Measurements from ENCODE around the gene SPATA13. TPM values are rescaled to one million over a fixed set of nuclear protein-coding genes. Genes with fewer than 3 reads are reported as not detected.

The SPATA13 gene
- total and polyA plus RNA-seq, 2 experiments from 2014 or later, result 2.4 to 4.6 TPM

DNA sequence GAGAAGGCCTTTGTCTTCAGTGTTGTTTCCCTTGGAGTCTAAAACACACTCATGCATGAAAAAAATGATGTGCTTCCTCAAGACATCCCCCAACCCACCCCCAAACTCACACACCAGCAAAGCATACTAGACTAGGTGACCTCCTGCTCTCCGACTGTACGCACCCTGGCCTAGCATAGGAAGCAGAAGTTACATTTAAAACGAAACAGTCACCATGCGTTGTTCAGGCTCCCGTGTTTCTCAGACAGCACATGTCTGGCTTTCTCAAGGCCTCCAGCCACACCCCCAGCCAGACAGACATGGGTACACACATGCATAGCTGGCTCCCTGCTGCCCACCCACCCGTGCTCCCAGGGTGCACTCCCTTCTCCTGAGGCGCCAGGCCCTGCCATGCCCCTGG, 120.2 kb downstream of the SPATA13 start:
- no peak for DNase-seq
- H3K4me2 ChIP-seq (ENCODE audit: unreplicated experiment), result no peak overlapping the region

DNA sequence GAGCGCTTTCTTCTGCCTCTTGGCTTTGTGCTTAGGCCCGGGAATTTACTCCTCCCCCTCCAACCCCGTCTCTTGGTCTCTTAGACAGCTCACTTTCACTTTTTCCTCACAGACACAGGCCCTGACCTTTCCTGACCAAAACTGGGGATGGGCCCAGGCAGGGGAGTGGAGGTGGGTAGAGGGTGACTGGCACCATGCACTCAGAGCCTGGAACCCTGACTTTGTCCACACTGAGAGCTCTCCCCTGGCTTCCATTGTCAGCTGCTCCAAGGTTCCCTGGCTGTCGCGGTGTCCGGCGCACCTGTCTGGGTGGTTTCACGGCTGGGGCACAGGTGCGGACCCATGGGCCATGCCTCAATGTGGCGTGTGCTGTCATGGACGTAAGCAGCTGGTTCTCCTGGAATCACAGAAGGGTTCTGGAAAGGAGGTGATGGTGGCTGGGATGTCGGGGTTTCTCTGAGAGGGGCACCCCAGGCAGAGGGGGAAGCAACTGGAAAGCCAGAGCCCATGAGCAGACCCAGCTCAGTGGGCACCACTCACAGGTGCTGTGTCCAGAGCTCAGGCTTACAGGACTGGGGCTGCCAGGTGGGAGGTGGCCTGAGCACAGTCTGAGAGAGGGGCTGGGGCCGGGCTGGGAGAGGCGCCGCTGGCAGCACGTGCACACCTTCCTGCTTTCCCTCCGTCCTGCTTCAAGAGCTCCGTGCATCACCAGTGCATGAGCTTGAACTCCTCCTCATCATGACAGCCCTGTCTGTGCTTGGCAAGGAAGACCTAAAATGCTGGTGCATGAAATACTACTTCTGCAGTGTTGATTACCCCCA, 120.9 kb downstream of the SPATA13 start:
- in situ Hi-C loops (cut with MboI), result no loop called here
- no peaks in the 10 kb centered on the region for H3K79me2 ChIP-seq (ENCODE audit: insufficient read depth)
- H3K9me3 ChIP-seq (ENCODE audit: low read depth), result no peaks in the 10 kb centered on the region
- no peak overlapping the region for H3K9ac ChIP-seq
- H4K20me1 ChIP-seq (ENCODE audit: insufficient read depth), result no peaks in the 10 kb centered on the region
- no peaks in the 10 kb centered on the region for H3K4me1 ChIP-seq (ENCODE audit: insufficient read depth)
- WGBS, 2 experiments (ENCODE audit: low coverage in 1 of 2, low lambda C conversion rate in 2 of 2, missing lambda C conversion rate in 2 of 2), result 96 to 97% methylated on average over 18 of the region's 18 CpGs
- H3K4me2 ChIP-seq (ENCODE audit: unreplicated experiment), result no peak overlapping the region
- H3K9me2 ChIP-seq (ENCODE audit: insufficient read depth), result no peaks in the 10 kb centered on the region
- TF ChIP-seq EZH2 (IDR thresholded peaks at IDR 0.05; ENCODE audit: insufficient read depth, poor library complexity, severe bottlenecking) (no peak), EZH2phosphoT487 (IDR thresholded peaks at IDR 0.05; ENCODE audit: insufficient read depth, low read depth) (no peak)
- no peaks in the 10 kb centered on the region for H3F3A ChIP-seq (ENCODE audit: insufficient read depth)
- no peaks in the 10 kb centered on the region for H3K36me3 ChIP-seq (ENCODE audit: low read depth)
- H3K27me3 ChIP-seq (replicated peaks; ENCODE audit: insufficient read depth), result no peaks in the 10 kb centered on the region
- DNase-seq, result no peak
- no peak overlapping the region for H2AFZ ChIP-seq
- no peak overlapping the region for H3K4me3 ChIP-seq
- H3K27ac ChIP-seq, result no peak overlapping the region

More for the DNA sequence above, 120.2 kb downstream of the SPATA13 start:
- H3K9ac ChIP-seq, result no peak overlapping the region
- 64 to 73% methylated on average over 6 to 7 of the region's 7 CpGs for WGBS, 2 experiments (ENCODE audit: low coverage in 1 of 2, low lambda C conversion rate in 2 of 2, missing lambda C conversion rate in 2 of 2)
- H3F3A ChIP-seq (ENCODE audit: insufficient read depth), result no peaks in the 10 kb centered on the region
- no peaks in the 10 kb centered on the region for H3K9me3 ChIP-seq (ENCODE audit: low read depth)
- no peak overlapping the region for H3K4me3 ChIP-seq
- in situ Hi-C loops (cut with MboI), result no loop called here
- H3K36me3 ChIP-seq (ENCODE audit: low read depth), result no peaks in the 10 kb centered on the region
- no peak overlapping the region for H2AFZ ChIP-seq
- H3K79me2 ChIP-seq (ENCODE audit: insufficient read depth), result no peaks in the 10 kb centered on the region
- H3K27me3 ChIP-seq (replicated peaks; ENCODE audit: insufficient read depth), result no peaks in the 10 kb centered on the region
- no peak overlapping the region for H3K27ac ChIP-seq
- H4K20me1 ChIP-seq (ENCODE audit: insufficient read depth), result no peaks in the 10 kb centered on the region
- TF ChIP-seq EZH2 (IDR thresholded peaks at IDR 0.05; ENCODE audit: insufficient read depth, poor library complexity, severe bottlenecking), result no peak
- no peak for TF ChIP-seq EZH2phosphoT487 (IDR thresholded peaks at IDR 0.05; ENCODE audit: insufficient read depth, low read depth)
- no peaks in the 10 kb centered on the region for H3K4me1 ChIP-seq (ENCODE audit: insufficient read depth)
- no peaks in the 10 kb centered on the region for H3K9me2 ChIP-seq (ENCODE audit: insufficient read depth)

DNA sequence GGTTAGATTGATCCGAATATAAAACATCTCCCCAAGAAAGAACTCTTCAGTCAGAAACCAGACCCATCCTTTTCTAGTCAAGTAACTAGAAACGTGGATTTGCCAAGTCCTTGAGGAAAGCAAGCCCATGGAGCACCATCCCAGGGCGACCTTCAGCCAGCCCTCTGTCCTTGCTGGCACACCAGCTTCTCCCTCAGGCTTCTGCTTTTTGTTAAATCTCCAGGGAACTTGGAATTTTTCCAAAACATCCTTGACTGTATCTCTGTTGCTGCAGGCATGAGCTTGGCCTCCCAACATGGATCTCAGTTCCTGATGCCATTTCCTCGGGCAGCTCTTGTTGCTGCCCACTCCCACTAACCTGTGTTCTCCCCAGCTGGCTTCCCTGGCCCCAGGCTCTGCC, 121.7 kb downstream of the SPATA13 start:
- H3K9me3 ChIP-seq (ENCODE audit: low read depth), result no peaks in the 10 kb centered on the region
- 58 to 75% methylated on average over 4 of the region's 4 CpGs for WGBS, 2 experiments (ENCODE audit: low coverage in 1 of 2, low lambda C conversion rate in 2 of 2, missing lambda C conversion rate in 2 of 2)
- no peaks in the 10 kb centered on the region for H3K79me2 ChIP-seq (ENCODE audit: insufficient read depth)
- TF ChIP-seq EZH2 (IDR thresholded peaks at IDR 0.05; ENCODE audit: insufficient read depth, poor library complexity, severe bottlenecking), result no peak
- TF ChIP-seq EZH2phosphoT487 (IDR thresholded peaks at IDR 0.05; ENCODE audit: insufficient read depth, low read depth), result no peak
- H3K9me2 ChIP-seq (ENCODE audit: insufficient read depth), result no peaks in the 10 kb centered on the region
- H3K9ac ChIP-seq, result no peak overlapping the region
- H2AFZ ChIP-seq, result no peak overlapping the region
- no peaks in the 10 kb centered on the region for H4K20me1 ChIP-seq (ENCODE audit: insufficient read depth)
- H3K4me2 ChIP-seq (ENCODE audit: unreplicated experiment), result no peak overlapping the region
- DNase-seq, result no peak
- H3K4me3 ChIP-seq, result no peak overlapping the region
- no peaks in the 10 kb centered on the region for H3K36me3 ChIP-seq (ENCODE audit: low read depth)
- no peak overlapping the region for H3K27ac ChIP-seq
- in situ Hi-C loops (cut with MboI), result no loop called here
- no peaks in the 10 kb centered on the region for H3K4me1 ChIP-seq (ENCODE audit: insufficient read depth)
- H3F3A ChIP-seq (ENCODE audit: insufficient read depth), result no peaks in the 10 kb centered on the region
- H3K27me3 ChIP-seq (replicated peaks; ENCODE audit: insufficient read depth), result no peaks in the 10 kb centered on the region

GRCh38 chr13:24284889-24285565, 124.5 kb downstream of the SPATA13 start:
- no peak overlapping the region for H3K27ac ChIP-seq
- no peaks in the 10 kb centered on the region for H4K20me1 ChIP-seq (ENCODE audit: insufficient read depth)
- DNase-seq, result no peak
- H3K9me2 ChIP-seq (ENCODE audit: insufficient read depth), result no peaks in the 10 kb centered on the region
- 85 to 86% methylated on average over 10 of the region's 10 CpGs for WGBS, 2 experiments (ENCODE audit: low coverage in 1 of 2, low lambda C conversion rate in 2 of 2, missing lambda C conversion rate in 2 of 2)
- H3K4me3 ChIP-seq, result no peak overlapping the region
- H2AFZ ChIP-seq, result no peak overlapping the region
- H3F3A ChIP-seq (ENCODE audit: insufficient read depth), result no peaks in the 10 kb centered on the region
- peaks cover 6% of the 10 kb centered on the region; the same call in 1 of the 2 replicates for H3K36me3 ChIP-seq (ENCODE audit: low read depth)
- in situ Hi-C loops (cut with MboI), result no loop called here
- no peak overlapping the region for H3K9ac ChIP-seq
- H3K27me3 ChIP-seq (replicated peaks; ENCODE audit: insufficient read depth), result no peaks in the 10 kb centered on the region
- H3K9me3 ChIP-seq (ENCODE audit: low read depth), result no peaks in the 10 kb centered on the region
- H3K79me2 ChIP-seq (ENCODE audit: insufficient read depth), result no peaks in the 10 kb centered on the region
- no peaks in the 10 kb centered on the region for H3K4me1 ChIP-seq (ENCODE audit: insufficient read depth)
- no peak overlapping the region for H3K4me2 ChIP-seq (ENCODE audit: unreplicated experiment)
- TF ChIP-seq EZH2phosphoT487 (IDR thresholded peaks at IDR 0.05; ENCODE audit: insufficient read depth, low read depth), result no peak
- TF ChIP-seq EZH2 (IDR thresholded peaks at IDR 0.05; ENCODE audit: insufficient read depth, poor library complexity, severe bottlenecking), result no peak

All from GM23248 (cell line).